HG03045 (cell line): ENCODE results near the gene TMEM203.
"Not testable (repeated sequence)": the region's sequence is repeated elsewhere in the genome, so short reads cannot be mapped to it uniquely, and the experiment has no call there.

Source experiments
- ATAC-seq: cut with Tn5 transposase; IDR thresholded peaks from one replicate; pipeline ENCODE4 v1.9.1; 2021; ENCODE audit warnings: mild to moderate bottlenecking, moderate library complexity; ENCODE audit not compliant: unreplicated experiment

Gene TMEM203

GRCh38 chr9:137205126-137206069 is at the start of gene TMEM203, which contains the start of gene NDOR1:
Gene TMEM203 (minus strand): TSS chr9:137205648. CDS start chr9:137205414, 234 bp downstream.
Gene NDOR1 (plus strand): TSS chr9:137205700. CDS start chr9:137205778, 78 bp downstream.
- ATAC-seq, result peak; percentile 44

GRCh38 chr9:137254624-137255447 is 49.4 kb upstream of the TMEM203 start, which contains the start of gene NELFB:
Gene NELFB (plus strand): TSS chr9:137255327.
- ATAC-seq, result peak; percentile 75

- ATAC-seq, result no peak
Measured at GRCh38 chr9:137253717-137254623, 48.5 kb upstream of the TMEM203 start.

- ATAC-seq, result no peak
Measured at GRCh38 chr9:137252555-137253506, 47.4 kb upstream of the TMEM203 start.

DNA sequence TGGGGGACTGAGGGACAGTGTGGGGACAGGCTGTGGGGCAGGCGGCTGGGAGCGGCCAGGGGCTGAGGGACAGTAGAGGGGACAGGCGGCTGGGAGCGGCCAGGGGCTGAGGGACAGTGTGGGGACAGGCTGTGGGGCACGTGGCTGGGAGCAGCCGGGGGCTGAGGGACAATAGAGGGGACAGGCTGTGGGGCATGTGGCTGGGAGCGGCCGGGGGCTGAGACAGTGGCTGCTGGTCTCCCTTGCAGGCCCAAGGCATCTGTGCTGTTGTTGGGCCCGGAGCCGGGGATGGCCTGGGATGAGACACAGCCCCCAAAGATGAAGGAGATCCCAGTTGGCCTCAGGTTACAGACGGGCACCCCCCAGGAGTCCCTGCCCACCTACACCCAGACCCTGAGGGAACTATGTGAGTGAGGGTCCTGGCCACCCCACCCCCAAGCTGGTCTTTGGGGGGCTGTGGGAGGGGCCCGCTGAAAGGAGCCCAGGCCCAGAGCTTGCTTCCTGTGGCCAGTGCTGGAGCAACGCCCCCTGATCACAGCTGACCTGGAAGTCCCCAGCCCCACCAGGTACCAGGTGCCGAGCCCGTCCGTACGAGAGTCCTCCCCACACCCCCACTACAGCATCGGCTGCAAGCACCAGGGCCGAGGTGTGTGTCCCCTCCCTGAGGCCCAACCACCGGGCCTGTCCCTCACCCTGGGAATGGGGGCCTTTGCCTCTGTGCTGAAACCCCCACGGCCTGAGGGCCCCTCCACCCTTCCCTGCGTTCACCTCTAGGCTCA is 46.2 kb upstream of the TMEM203 start:
- no peak for ATAC-seq

DNA sequence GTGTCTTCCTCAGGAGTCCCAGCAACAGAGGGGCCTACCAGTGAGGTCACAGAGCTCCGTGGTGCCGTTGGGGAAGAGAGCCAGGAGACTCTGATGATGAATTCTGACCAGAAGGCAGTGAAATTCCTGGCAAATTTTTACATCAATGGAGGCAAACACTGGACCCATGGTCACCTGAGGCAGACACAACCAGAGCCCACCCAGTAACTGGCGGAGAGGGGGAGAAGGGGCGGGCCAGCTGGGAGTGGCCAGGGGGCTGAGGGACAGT is 45.7 kb upstream of the TMEM203 start, which contains the start of gene STPG3:
STPG3 (plus strand) TSS at position 93 of the 268 bp plus-strand sequence; CDS start at position 94, 1 bp downstream.
- ATAC-seq, result no peak

DNA sequence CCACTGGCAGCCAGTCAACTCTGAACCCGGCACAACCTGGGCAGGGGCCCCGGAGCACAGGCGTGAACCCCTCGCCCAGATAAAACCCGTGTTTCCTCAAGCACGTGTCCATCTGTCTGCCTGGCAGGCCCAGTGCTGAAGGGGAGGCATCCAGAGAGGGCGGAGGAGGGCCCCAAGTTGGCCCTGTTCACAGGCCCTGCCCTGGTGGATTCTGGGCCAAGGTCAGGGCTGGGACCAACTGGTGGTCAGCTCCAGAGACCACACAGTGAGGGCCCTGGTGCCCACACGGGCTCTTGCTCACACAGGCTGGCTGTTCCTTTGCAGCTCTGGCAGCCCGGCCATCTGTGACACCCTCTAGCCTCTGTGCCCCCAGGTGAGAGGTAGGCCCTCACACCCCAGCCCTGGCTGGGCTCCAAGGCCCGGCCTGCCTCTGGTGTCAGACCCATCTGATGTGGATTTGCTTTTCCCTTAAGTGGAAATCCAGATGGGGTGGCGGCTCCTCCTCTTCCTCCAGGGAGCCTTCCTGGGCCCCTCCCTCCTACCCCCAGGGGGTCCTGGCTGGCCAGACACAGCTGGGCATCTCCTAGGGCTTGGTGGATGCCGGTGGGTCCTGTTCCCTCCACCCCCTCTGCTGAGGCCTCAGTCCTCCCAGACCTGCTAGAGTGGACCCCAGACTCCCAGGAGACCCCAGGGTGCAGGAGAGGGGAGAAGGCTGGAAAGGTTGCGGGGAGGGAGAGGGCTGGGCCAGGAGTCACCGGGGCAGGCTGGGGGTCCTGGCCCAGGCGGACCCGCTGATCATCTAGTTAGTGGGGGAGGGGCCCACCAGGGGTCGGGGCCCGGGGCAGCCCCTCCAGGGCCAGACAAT is 45.1 kb upstream of the TMEM203 start:
- no peak for ATAC-seq

- no peak for ATAC-seq
Measured at GRCh38 chr9:137247916-137248175, 42.4 kb upstream of the TMEM203 start.

DNA sequence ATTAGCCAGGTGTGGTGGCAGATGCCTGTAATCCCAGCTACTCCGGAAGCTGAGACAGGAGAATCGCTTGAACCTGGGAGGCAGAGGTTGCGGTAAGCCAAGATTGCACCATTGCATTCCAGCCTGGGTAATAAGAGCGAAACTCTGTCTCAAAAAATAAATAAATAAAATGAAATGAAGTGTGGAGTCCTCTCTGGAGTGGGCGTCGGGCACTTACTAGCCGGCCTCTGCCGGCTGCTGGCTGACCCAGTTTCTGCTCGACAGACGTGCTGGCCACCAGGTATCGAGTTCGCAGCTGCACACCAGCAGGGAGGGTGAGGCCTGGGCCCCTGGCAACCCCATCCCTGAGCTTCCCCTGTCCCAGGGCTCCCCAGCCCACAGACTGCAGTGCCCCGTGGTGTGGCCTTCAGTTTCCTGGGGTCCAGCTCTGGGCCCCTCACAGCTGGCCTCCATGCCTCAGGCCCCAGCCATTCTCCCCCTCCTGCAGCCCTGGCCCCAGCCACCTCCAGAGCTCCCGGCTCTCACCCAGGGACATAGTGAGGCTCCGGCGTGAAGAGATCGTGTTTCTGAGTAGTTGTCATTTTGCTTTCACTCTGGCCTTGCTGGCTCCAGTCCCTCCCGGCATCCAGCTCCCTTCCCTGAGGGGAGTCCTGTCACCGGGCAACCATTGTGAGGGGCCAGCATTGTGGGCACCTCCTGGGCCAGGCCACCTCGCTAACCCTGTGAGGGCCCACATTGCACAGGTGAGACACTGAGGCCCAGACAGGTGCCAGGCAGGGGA is 41.9 kb upstream of the TMEM203 start:
- ATAC-seq, result no peak

- no peak for ATAC-seq
Measured at GRCh38 chr9:137245450-137246421, 40.3 kb upstream of the TMEM203 start.

- ATAC-seq, result no peak
Measured at GRCh38 chr9:137244486-137245449, 39.3 kb upstream of the TMEM203 start.

DNA sequence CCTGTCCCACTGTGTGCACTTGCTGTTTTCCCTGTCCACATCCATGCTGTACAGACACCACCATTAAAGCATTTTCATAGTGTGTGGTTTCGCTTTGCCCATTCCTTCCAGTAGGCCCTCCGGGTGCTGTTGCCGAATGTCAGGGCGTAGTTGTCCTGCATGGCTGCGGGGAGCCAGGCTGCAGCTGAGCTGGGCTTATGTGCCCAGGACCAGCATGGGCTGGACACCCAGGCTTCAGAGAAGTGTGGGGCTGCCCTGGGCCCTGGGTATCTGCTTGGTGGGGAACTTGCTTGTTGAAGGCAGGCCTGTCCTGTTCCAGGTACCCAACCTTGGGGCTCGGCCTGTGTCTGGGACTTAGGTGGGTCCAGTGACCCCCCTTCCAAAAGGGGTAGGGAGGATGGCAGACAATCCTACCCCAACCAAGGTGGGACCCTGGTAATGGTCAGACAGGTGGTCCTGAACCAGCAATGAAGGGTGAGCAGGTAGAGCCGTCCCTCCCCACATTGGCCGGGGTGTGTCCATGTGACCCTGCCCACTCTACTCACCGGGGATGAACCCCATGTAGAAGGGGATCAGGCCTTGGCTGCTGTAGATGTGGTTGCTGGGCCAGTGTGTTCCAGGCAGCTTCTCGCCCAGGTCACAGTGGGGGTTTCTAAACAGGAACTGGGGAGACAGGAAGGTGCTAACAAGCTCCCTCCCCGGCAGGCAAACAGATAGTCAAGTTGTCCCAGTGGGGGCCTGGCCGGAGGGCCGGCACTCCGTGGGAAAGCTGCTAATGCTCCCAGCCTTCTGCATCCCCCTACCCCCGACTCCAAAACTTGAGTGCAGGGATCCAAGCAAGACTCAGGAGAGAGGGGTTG is 38.4 kb upstream of the TMEM203 start:
- ATAC-seq, result no peak

DNA sequence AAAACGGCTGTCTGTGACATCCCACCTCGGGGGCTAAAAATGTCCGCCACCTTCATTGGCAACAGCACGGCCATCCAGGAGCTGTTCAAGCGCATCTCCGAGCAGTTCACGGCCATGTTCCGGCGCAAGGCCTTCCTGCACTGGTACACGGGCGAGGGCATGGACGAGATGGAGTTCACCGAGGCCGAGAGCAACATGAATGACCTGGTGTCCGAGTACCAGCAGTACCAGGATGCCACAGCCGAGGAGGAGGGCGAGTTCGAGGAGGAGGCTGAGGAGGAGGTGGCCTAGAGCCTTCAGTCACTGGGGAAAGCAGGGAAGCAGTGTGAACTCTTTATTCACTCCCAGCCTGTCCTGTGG is 37.8 kb upstream of the TMEM203 start:
- ATAC-seq, result not testable (repeated sequence)
